T-cell (primary cell): ENCODE results near the gene KCNQ5. TPM values are rescaled to one million over a fixed set of nuclear protein-coding genes. Genes with fewer than 3 reads are reported as not detected.

Experiments
- ATAC-seq, 4 experiments: fragments of 200-7000 bp in 3 of 4; fragments of 150-1000 bp in 1 of 4; cut with Tn5 transposase; replicated peaks in 1 of 4; 1 replicate in 3 of 4; 2 replicates in 1 of 4; pipeline ENCODE4 v1.10.0; 2021; ENCODE audit warnings: moderate library complexity in 3 of 4, mild to moderate bottlenecking in 2 of 4, moderate number of reproducible peaks in 1 of 4
- CTCF ChIA-PET, 2 donors: fragments of 300-600 bp; sonication (Branson Sonifier 250); formaldehyde crosslinking; loops; one replicate each; lab custom pipeline; 2022; ENCODE audit warnings: antibody characterized with exemption in 2 of 2; lab: Charles Lee
- POLR2A ChIA-PET, 2 donors: fragments of 300-600 bp; sonication (Branson Sonifier 250); formaldehyde crosslinking; loops; one replicate each; lab custom pipeline; 2022; ENCODE audit warnings: antibody characterized with exemption in 2 of 2; lab: Charles Lee
- DNase-seq, 35 experiments: peaks; one replicate each; pipeline versions ENCODE4 v3.0.0 to v3.0.0-alpha.2; 2013 to 2023
- H3K27ac ChIP-seq: one replicate; pipeline ENCODE4 v1.5.1; 2013; ENCODE audit warnings: low read length
- H3K27me3 ChIP-seq, 2 experiments: replicated peaks in 1 of 2; 1 replicate in 1 of 2; 2 replicates in 1 of 2; pipeline versions ENCODE4 v1.6.1 to v1.7.0; 2013; ENCODE audit warnings: low read length in 1 of 2, mixed read lengths in 1 of 2; ENCODE audit not compliant: control insufficient read depth in 2 of 2, insufficient read depth in 2 of 2; ENCODE audit errors: extremely low read depth in 1 of 2
- H3K36me3 ChIP-seq, 2 donors: 1 replicate in 1 of 2; 2 replicates in 1 of 2; pipeline versions ENCODE4 v1.6.1 to v1.7.0; 2013; ENCODE audit warnings: low read length in 1 of 2; ENCODE audit not compliant: control insufficient read depth in 2 of 2, insufficient read depth in 1 of 2; ENCODE audit errors: extremely low read depth in 1 of 2
- H3K4me1 ChIP-seq, 2 experiments: 1 replicate in 1 of 2; 2 replicates in 1 of 2; pipeline versions ENCODE4 v1.6.1 to v1.7.0; 2013; ENCODE audit warnings: low read length in 2 of 2, mixed read lengths in 1 of 2; ENCODE audit not compliant: insufficient read depth in 2 of 2, control insufficient read depth in 1 of 2; ENCODE audit errors: extremely low read depth in 1 of 2
- H3K4me3 ChIP-seq, 2 donors: 1 replicate in 1 of 2; 2 replicates in 1 of 2; pipeline versions ENCODE4 v1.5.1 to v1.7.0; 2013; ENCODE audit warnings: mild to moderate bottlenecking in 2 of 2, low read length in 1 of 2, moderate library complexity in 1 of 2; ENCODE audit not compliant: control insufficient read depth in 1 of 2; ENCODE audit errors: extremely low read depth in 1 of 2
- H3K9me3 ChIP-seq: 2 replicates; pipeline ENCODE4 v1.7.0; 2013
- H3K27ac Mint-ChIP-seq, 2 donors: one replicate each; pipeline ENCODE4 v1.8.0; 2020 to 2021; ENCODE audit warnings: mild to moderate bottlenecking in 2 of 2, mixed read lengths in 2 of 2
- H3K27me3 Mint-ChIP-seq, 2 donors: one replicate each; pipeline ENCODE4 v1.8.0; 2021 to 2022; ENCODE audit warnings: mixed read lengths in 2 of 2
- H3K36me3 Mint-ChIP-seq: one replicate; pipeline ENCODE4 v1.8.0; 2021; ENCODE audit warnings: mixed read lengths
- H3K4me1 Mint-ChIP-seq, 3 donors: one replicate each; pipeline ENCODE4 v1.8.0; 2020 to 2022; ENCODE audit warnings: mixed read lengths in 3 of 3, mild to moderate bottlenecking in 1 of 3
- H3K4me3 Mint-ChIP-seq, 3 donors: one replicate each; pipeline ENCODE4 v1.8.0; 2020 to 2022; ENCODE audit warnings: mild to moderate bottlenecking in 3 of 3, mixed read lengths in 3 of 3, moderate library complexity in 3 of 3
- H3K9me3 Mint-ChIP-seq, 3 donors: one replicate each; pipeline ENCODE4 v1.8.0; 2020 to 2022; ENCODE audit warnings: mixed read lengths in 3 of 3
- WGBS: methylation state at CpG from one replicate; pipeline ENCODE4 v1.1.5; 2013; ENCODE audit warnings: missing lambda C conversion rate; ENCODE audit not compliant: insufficient coverage; 5-methylcytosine and 5-hydroxymethylcytosine counted together
- total RNA-seq, 35 experiments: library from RNA in 6 of 35; stranded (reverse) in 6 of 35; fragments of 120-200 nt in 1 of 35; gene quantifications; one replicate each; pipeline versions ENCODE4 v1.2.1 to v1.2.4 and lab custom pipeline; 2013 to 2026

The KCNQ5 gene
- total RNA-seq, 5 donors from 2014 or later (not counting 1 experiment from before 2014, with no cell fraction given) = 3.5 to 5.3 (median 4.3) TPM

DNA sequence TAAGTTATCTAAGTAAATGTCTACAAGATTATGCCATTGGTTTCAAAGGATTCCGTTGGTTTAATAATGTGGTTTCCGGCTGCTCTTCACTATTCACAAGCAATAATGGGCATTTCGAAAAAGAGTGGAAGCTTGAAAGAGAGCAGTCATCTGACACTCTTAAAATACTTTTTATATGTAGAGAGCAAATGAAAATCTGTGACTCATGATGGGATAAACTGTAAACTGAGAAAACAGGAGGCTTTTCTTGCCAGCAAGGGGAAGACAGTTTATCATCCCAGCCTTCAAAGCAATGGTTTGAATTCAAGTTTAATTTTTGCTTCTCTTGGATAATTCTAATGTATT lies 457.7 kb downstream of the KCNQ5 start:
- Mint-ChIP-seq H3K27ac (no peak overlapping the region), H3K4me3 (no peak overlapping the region), H3K9me3 (no peaks in the 10 kb centered on the region), H3K27me3 (no peaks in the 10 kb centered on the region), H3K36me3 (peaks cover 4% of the 10 kb centered on the region), H3K4me1 (no peaks in the 10 kb centered on the region)
- CTCF ChIA-PET = no interaction called here
- ATAC-seq = no peak
- Histone ChIP-seq H3K4me1 (no peaks in the 10 kb centered on the region), H3K36me3 (no peaks in the 10 kb centered on the region), H3K27me3 (no peaks in the 10 kb centered on the region), H3K9me3 (no peaks in the 10 kb centered on the region), H3K27ac (no peak overlapping the region), H3K4me3 (no peak overlapping the region)
- no peak for DNase-seq
- WGBS = no CpG with 5 or more reads among the region's 3 CpGs
- POLR2A ChIA-PET = interaction anchor here in 1 of 2 donors (0.6 kb wide), 1 partner anchor 103 kb away, joined by 3 read pairs; no protein-coding TSS in a partner anchor

GRCh38 chr6:73079978-73080377 lies 458.1 kb downstream of the KCNQ5 start:
- no CpG with 5 or more reads among the region's 3 CpGs for WGBS
- H3K27me3 ChIP-seq = no peaks in the 10 kb centered on the region
- no peak overlapping the region for H3K27ac Mint-ChIP-seq

GRCh38 chr6:73081955-73082354 lies 460.1 kb downstream of the KCNQ5 start:
- Mint-ChIP-seq H3K4me3 (no peak overlapping the region), H3K36me3 (peaks cover 8% of the 10 kb centered on the region), H3K9me3 (no peaks in the 10 kb centered on the region), H3K27ac (no peak overlapping the region), H3K4me1 (no peaks in the 10 kb centered on the region), H3K27me3 (no peaks in the 10 kb centered on the region)
- CTCF ChIA-PET = no interaction called here
- DNase-seq (no peak), ATAC-seq (no peak)
- WGBS = no CpG with 5 or more reads among the region's 2 CpGs
- POLR2A ChIA-PET = no interaction called here
- H3K9me3 ChIP-seq = no peaks in the 10 kb centered on the region
- H3K4me3 ChIP-seq = no peak overlapping the region
- no peaks in the 10 kb centered on the region for H3K27me3 ChIP-seq
- H3K27ac ChIP-seq = no peak overlapping the region
- H3K36me3 ChIP-seq = no peaks in the 10 kb centered on the region
- H3K4me1 ChIP-seq = no peaks in the 10 kb centered on the region

More at GRCh38 chr6:73079978-73080377, 458.1 kb downstream of the KCNQ5 start:
- Histone ChIP-seq H3K9me3 (no peaks in the 10 kb centered on the region), H3K36me3 (no peaks in the 10 kb centered on the region), H3K4me1 (no peaks in the 10 kb centered on the region), H3K4me3 (no peak overlapping the region), H3K27ac (no peak overlapping the region)
- H3K27me3 Mint-ChIP-seq = no peaks in the 10 kb centered on the region
- DNase-seq = no peak
- CTCF ChIA-PET = no interaction called here
- H3K4me3 Mint-ChIP-seq = no peak overlapping the region
- H3K9me3 Mint-ChIP-seq = no peaks in the 10 kb centered on the region
- peaks cover 4% of the 10 kb centered on the region for H3K36me3 Mint-ChIP-seq
- no peaks in the 10 kb centered on the region for H3K4me1 Mint-ChIP-seq
- POLR2A ChIA-PET = interaction anchor here in 1 of 2 donors (0.6 kb wide), 1 partner anchor 104 kb away, joined by 3 read pairs; no protein-coding TSS in a partner anchor
- ATAC-seq = no peak

DNA sequence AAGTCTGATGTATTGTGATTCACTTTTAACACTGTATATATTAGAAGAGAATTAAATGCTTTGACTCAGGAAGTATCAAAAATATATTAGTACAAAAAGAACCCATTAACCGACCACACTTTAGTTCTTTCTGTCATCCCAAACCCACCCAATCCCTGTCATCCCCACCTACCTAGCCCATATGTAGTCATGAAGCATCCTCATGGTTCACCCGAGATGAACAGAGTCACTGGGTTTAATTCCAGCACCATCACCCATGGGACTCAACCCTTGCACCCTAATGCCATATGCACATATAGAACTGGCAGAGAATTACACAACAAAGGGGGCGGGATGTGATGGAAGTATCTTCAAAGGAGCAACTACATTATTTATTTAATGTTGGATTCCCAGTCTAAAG lies 462.0 kb downstream of the KCNQ5 start:
- H3K36me3 ChIP-seq = no peaks in the 10 kb centered on the region
- H3K4me3 ChIP-seq = no peak overlapping the region
- POLR2A ChIA-PET = no interaction called here
- H3K4me1 Mint-ChIP-seq = no peaks in the 10 kb centered on the region
- peaks cover 11% of the 10 kb centered on the region for H3K36me3 Mint-ChIP-seq
- no peak for DNase-seq
- no peaks in the 10 kb centered on the region for H3K9me3 Mint-ChIP-seq
- H3K27ac ChIP-seq = no peak overlapping the region
- no CpG with 5 or more reads among the region's 3 CpGs for WGBS
- no peaks in the 10 kb centered on the region for H3K27me3 ChIP-seq
- CTCF ChIA-PET = no interaction called here
- H3K27me3 Mint-ChIP-seq = no peaks in the 10 kb centered on the region
- H3K27ac Mint-ChIP-seq = no peak overlapping the region
- no peaks in the 10 kb centered on the region for H3K4me1 ChIP-seq
- H3K4me3 Mint-ChIP-seq = no peak overlapping the region
- ATAC-seq = no peak
- H3K9me3 ChIP-seq = no peaks in the 10 kb centered on the region

GRCh38 chr6:73085443-73085871 lies 463.6 kb downstream of the KCNQ5 start:
- peaks cover 16% of the 10 kb centered on the region for H3K36me3 Mint-ChIP-seq
- Histone ChIP-seq H3K9me3 (no peaks in the 10 kb centered on the region), H3K27me3 (no peaks in the 10 kb centered on the region), H3K36me3 (no peaks in the 10 kb centered on the region), H3K4me3 (no peak overlapping the region), H3K4me1 (no peaks in the 10 kb centered on the region), H3K27ac (no peak overlapping the region)
- H3K27me3 Mint-ChIP-seq = no peaks in the 10 kb centered on the region
- DNase-seq (no peak), ATAC-seq (no peak)
- ChIA-PET POLR2A (interaction anchor here in 1 of 2 donors (0.5 kb wide), 1 partner anchor 60 kb away, joined by 3 read pairs; no protein-coding TSS in a partner anchor), CTCF (interaction anchor here in 1 of 2 donors (0.5 kb wide), 1 partner anchor 603 kb away, joined by 3 read pairs; no protein-coding TSS in a partner anchor)
- H3K4me1 Mint-ChIP-seq = no peaks in the 10 kb centered on the region
- H3K4me3 Mint-ChIP-seq = no peak overlapping the region
- no CpG with 5 or more reads among the region's 4 CpGs for WGBS
- H3K9me3 Mint-ChIP-seq = peaks cover 0 to 8% (median 0%) of the 10 kb centered on the region in 3 donors
- H3K27ac Mint-ChIP-seq = no peak overlapping the region

DNA sequence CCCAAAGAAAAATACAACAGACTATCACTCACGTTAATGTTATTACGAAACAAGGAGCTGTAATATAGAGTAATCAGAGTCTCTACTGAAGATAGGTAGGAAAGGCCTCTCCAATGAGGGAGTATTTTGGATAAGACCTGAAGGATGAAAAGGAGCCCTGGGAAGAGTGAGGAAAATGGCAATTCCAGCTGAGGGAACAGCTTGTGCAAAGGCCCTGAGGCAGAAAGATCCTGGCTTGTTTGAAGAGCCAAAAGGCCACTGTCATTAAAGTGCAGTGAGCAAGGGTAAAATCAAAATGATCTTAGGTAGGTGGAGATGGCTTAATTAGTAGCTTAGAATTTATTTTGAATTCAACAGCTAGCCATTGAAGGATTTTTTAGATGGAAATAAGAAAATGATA lies 464.9 kb downstream of the KCNQ5 start:
- Mint-ChIP-seq H3K4me3 (no peak overlapping the region), H3K4me1 (no peaks in the 10 kb centered on the region), H3K36me3 (peaks cover 14% of the 10 kb centered on the region), H3K9me3 (peaks cover 0 to 9% (median 4%) of the 10 kb centered on the region in 3 donors), H3K27ac (no peak overlapping the region), H3K27me3 (no peaks in the 10 kb centered on the region)
- WGBS = no CpG with 5 or more reads among the region's 2 CpGs
- ATAC-seq (no peak), DNase-seq (no peak)
- CTCF ChIA-PET = no interaction called here
- no peaks in the 10 kb centered on the region for H3K9me3 ChIP-seq
- H3K36me3 ChIP-seq = no peaks in the 10 kb centered on the region
- H3K27me3 ChIP-seq = no peaks in the 10 kb centered on the region
- H3K4me3 ChIP-seq = no peak overlapping the region
- no peak overlapping the region for H3K27ac ChIP-seq
- POLR2A ChIA-PET = no interaction called here
- H3K4me1 ChIP-seq = no peaks in the 10 kb centered on the region
